Glutamatergic neuron (in vitro differentiated cells): ENCODE data around the gene TAAR8. TPM values are rescaled to one million over a fixed set of nuclear protein-coding genes. Genes with fewer than 3 reads are reported as not detected.
"Not testable (repeated sequence)": the region's sequence is repeated elsewhere in the genome, so short reads cannot be mapped to it uniquely, and the experiment has no call there.

ENCODE experiments used
- DNase-seq: peaks from one replicate; pipeline ENCODE4 v3.0.0; 2022
- H3K27ac Mint-ChIP-seq: one replicate; pipeline ENCODE4 v1.8.0; 2020; ENCODE audit warnings: mild to moderate bottlenecking, mixed read lengths, inconsistent platforms; ENCODE audit not compliant: unreplicated experiment
- H3K27me3 Mint-ChIP-seq: one replicate; pipeline ENCODE4 v1.8.0; 2020; ENCODE audit warnings: mild to moderate bottlenecking, moderate library complexity, mixed read lengths, inconsistent platforms; ENCODE audit not compliant: unreplicated experiment
- H3K36me3 Mint-ChIP-seq: one replicate; pipeline ENCODE4 v1.8.0; 2020; ENCODE audit warnings: mild to moderate bottlenecking, mixed read lengths, inconsistent platforms; ENCODE audit not compliant: unreplicated experiment
- H3K4me1 Mint-ChIP-seq: one replicate; pipeline ENCODE4 v1.8.0; 2020; ENCODE audit warnings: mild to moderate bottlenecking, low read depth, mixed read lengths, inconsistent platforms; ENCODE audit not compliant: unreplicated experiment
- H3K4me3 Mint-ChIP-seq: one replicate; pipeline ENCODE4 v1.8.0; 2020; ENCODE audit warnings: mild to moderate bottlenecking, mixed read lengths, inconsistent platforms; ENCODE audit not compliant: unreplicated experiment
- H3K9me3 Mint-ChIP-seq: one replicate; pipeline ENCODE4 v1.8.0; 2020; ENCODE audit warnings: mild to moderate bottlenecking, moderate library complexity, mixed read lengths, inconsistent platforms; ENCODE audit not compliant: unreplicated experiment
- CTCF ChIP-seq: fragments of 200-600 bp; sonication (generic); IDR thresholded peaks from one replicate; pipeline ENCODE4 v1.5.0; 2021; ENCODE audit not compliant: partially characterized antibody, unreplicated experiment
- total RNA-seq: library from RNA; stranded (reverse); fragmentation: NEBNext Ultra II Directional; extraction: Animal tissue kit (Norgen Biotek cat#: 25700); gene quantifications from one replicate; pipeline ENCODE4 v1.2.1, GENCODE V29; 2021; ENCODE audit not compliant: unreplicated experiment

The TAAR8 gene
- total RNA-seq, 1 donor from 2014 or later: not detected

- no peak overlapping the region for H3K4me3 Mint-ChIP-seq
- no peak overlapping the region for H3K27ac Mint-ChIP-seq
- no peak for TF ChIP-seq CTCF
- no peak for DNase-seq
- peaks cover 3% of the 10 kb centered on the region for H3K27me3 Mint-ChIP-seq
- no peaks in the 10 kb centered on the region for H3K9me3 Mint-ChIP-seq
- H3K36me3 Mint-ChIP-seq: no peaks in the 10 kb centered on the region
- H3K4me1 Mint-ChIP-seq: no peaks in the 10 kb centered on the region
Measured at GRCh38 chr6:132526461-132526860, 26.0 kb upstream of the TAAR8 start.

- peaks cover 3% of the 10 kb centered on the region for H3K27me3 Mint-ChIP-seq
- no peak overlapping the region for H3K4me3 Mint-ChIP-seq
- no peaks in the 10 kb centered on the region for H3K4me1 Mint-ChIP-seq
- DNase-seq: no peak
- H3K9me3 Mint-ChIP-seq: no peaks in the 10 kb centered on the region
- H3K27ac Mint-ChIP-seq: no peak overlapping the region
- no peak for TF ChIP-seq CTCF
- H3K36me3 Mint-ChIP-seq: no peaks in the 10 kb centered on the region
Measured at GRCh38 chr6:132527791-132528190, 24.7 kb upstream of the TAAR8 start.

- Mint-ChIP-seq H3K36me3 (peaks cover 6% of the 10 kb centered on the region), H3K4me3 (no peak overlapping the region), H3K27me3 (peaks cover 3% of the 10 kb centered on the region), H3K27ac (no peak overlapping the region), H3K4me1 (no peaks in the 10 kb centered on the region), H3K9me3 (peaks cover 4% of the 10 kb centered on the region)
- DNase-seq: peak; percentile 57
- TF ChIP-seq CTCF: peak; percentile 94
Measured at GRCh38 chr6:132530293-132530974, 22.0 kb upstream of the TAAR8 start.

GRCh38 chr6:132534546-132534945 is 17.9 kb upstream of the TAAR8 start:
- H3K36me3 Mint-ChIP-seq, H3K27ac Mint-ChIP-seq, H3K27me3 Mint-ChIP-seq, H3K9me3 Mint-ChIP-seq, H3K4me1 Mint-ChIP-seq, DNase-seq, H3K4me3 Mint-ChIP-seq: not testable (repeated sequence)

- no peaks in the 10 kb centered on the region for H3K4me1 Mint-ChIP-seq
- no peak overlapping the region for H3K4me3 Mint-ChIP-seq
- peaks cover 4% of the 10 kb centered on the region for H3K9me3 Mint-ChIP-seq
- no peak for TF ChIP-seq CTCF
- peaks cover 9% of the 10 kb centered on the region for H3K36me3 Mint-ChIP-seq
- DNase-seq: no peak
- H3K27me3 Mint-ChIP-seq: no peaks in the 10 kb centered on the region
- no peak overlapping the region for H3K27ac Mint-ChIP-seq
Measured at GRCh38 chr6:132537145-132537544, 15.3 kb upstream of the TAAR8 start.
